Activated T-helper 1 cell treated with anti-CD3 and anti-CD28 coated beads, Interleukin-12 subunit alpha, Interleukin-12 subunit beta, Interleukin-2, Interleukin-4 antibody, amounts not matched to agents 30 ng/mL and 10 ng/mL and 1 ng/mL, durations not matched to agents 14 hours and 24 hours and 36 hours (primary cell): Measurements from ENCODE around the gene TMEM178B. TPM values are rescaled to one million over a fixed set of nuclear protein-coding genes. Genes with fewer than 3 reads are reported as not detected.

Experiments used
- DNase-seq: peaks from one replicate; pipeline ENCODE4 v3.0.0; 2021; ENCODE audit warnings: low spot score
- H3K27ac Mint-ChIP-seq: one replicate; pipeline ENCODE4 v1.8.0; 2021; ENCODE audit warnings: mild to moderate bottlenecking, mixed read lengths
- H3K27me3 Mint-ChIP-seq: one replicate; pipeline ENCODE4 v1.8.0; 2022; ENCODE audit warnings: mild to moderate bottlenecking, moderate library complexity, mixed read lengths; ENCODE audit not compliant: insufficient read depth
- H3K36me3 Mint-ChIP-seq: one replicate; pipeline ENCODE4 v1.8.0; 2021; ENCODE audit warnings: low read depth, mixed read lengths
- H3K4me1 Mint-ChIP-seq: one replicate; pipeline ENCODE4 v1.8.0; 2021; ENCODE audit warnings: low read depth, mixed read lengths
- H3K4me3 Mint-ChIP-seq: one replicate; pipeline ENCODE4 v1.8.0; 2021; ENCODE audit warnings: mild to moderate bottlenecking, moderate library complexity, mixed read lengths
- H3K9me3 Mint-ChIP-seq: one replicate; pipeline ENCODE4 v1.8.0; 2021; ENCODE audit warnings: mixed read lengths
- intact Hi-C: fragments of 100-400 bp; cut with micrococcal nuclease; formaldehyde crosslinking; loops from one replicate; pipeline ENCODE4 v1.15.1; 2024
- total RNA-seq: library from RNA; stranded (reverse); gene quantifications from 2 replicates; pipeline ENCODE4 v1.2.3, GENCODE V29; 2022

Gene TMEM178B
- total RNA-seq, 1 donor from 2014 or later = 2.5 TPM

- intact Hi-C loops = no loop called here
- Mint-ChIP-seq H3K4me3 (no peak overlapping the region), H3K36me3 (no peaks in the 10 kb centered on the region), H3K27me3 (peaks cover 14% of the 10 kb centered on the region), H3K4me1 (no peaks in the 10 kb centered on the region), H3K9me3 (no peaks in the 10 kb centered on the region), H3K27ac (no peak overlapping the region)
- DNase-seq = no peak
These were observed 129.7 kb downstream of the TMEM178B start for GRCh38 chr7:141203586-141203985.

- H3K4me1 Mint-ChIP-seq = no peaks in the 10 kb centered on the region
- no peaks in the 10 kb centered on the region for H3K9me3 Mint-ChIP-seq
- no peak for DNase-seq
- no peak overlapping the region for H3K4me3 Mint-ChIP-seq
- no peaks in the 10 kb centered on the region for H3K36me3 Mint-ChIP-seq
- peaks cover 8% of the 10 kb centered on the region for H3K27me3 Mint-ChIP-seq
- no peak overlapping the region for H3K27ac Mint-ChIP-seq
- intact Hi-C loops = no loop called here
These were observed 133.8 kb downstream of the TMEM178B start for GRCh38 chr7:141207661-141208060.

- Mint-ChIP-seq H3K36me3 (no peaks in the 10 kb centered on the region), H3K27me3 (peaks cover 8% of the 10 kb centered on the region), H3K9me3 (no peaks in the 10 kb centered on the region), H3K4me3 (no peak overlapping the region), H3K4me1 (no peaks in the 10 kb centered on the region), H3K27ac (no peak overlapping the region)
- intact Hi-C loops = no loop called here
- no peak for DNase-seq
These were observed 134.7 kb downstream of the TMEM178B start for GRCh38 chr7:141208539-141208938.

GRCh38 chr7:141209454-141209853 is 135.6 kb downstream of the TMEM178B start:
- no peaks in the 10 kb centered on the region for H3K9me3 Mint-ChIP-seq
- intact Hi-C loops = no loop called here

GRCh38 chr7:141210862-141211261 is 137.0 kb downstream of the TMEM178B start:
- Mint-ChIP-seq H3K4me1 (no peaks in the 10 kb centered on the region), H3K4me3 (no peak overlapping the region), H3K27ac (no peak overlapping the region), H3K9me3 (no peaks in the 10 kb centered on the region), H3K36me3 (no peaks in the 10 kb centered on the region), H3K27me3 (peaks cover 4% of the 10 kb centered on the region)
- intact Hi-C loops = no loop called here
- DNase-seq = no peak

More at GRCh38 chr7:141209454-141209853, 135.6 kb downstream of the TMEM178B start:
- no peak for DNase-seq
- Mint-ChIP-seq H3K4me3 (no peak overlapping the region), H3K4me1 (no peaks in the 10 kb centered on the region), H3K36me3 (no peaks in the 10 kb centered on the region), H3K27me3 (peaks cover 9% of the 10 kb centered on the region), H3K27ac (no peak overlapping the region)

GRCh38 chr7:141213226-141213625 is 139.4 kb downstream of the TMEM178B start:
- peaks cover 4% of the 10 kb centered on the region for H3K27me3 Mint-ChIP-seq
- no peak overlapping the region for H3K27ac Mint-ChIP-seq
- no peak for DNase-seq
- H3K4me3 Mint-ChIP-seq = no peak overlapping the region
- H3K36me3 Mint-ChIP-seq = no peaks in the 10 kb centered on the region
- H3K4me1 Mint-ChIP-seq = no peaks in the 10 kb centered on the region
- intact Hi-C loops = no loop called here
- no peaks in the 10 kb centered on the region for H3K9me3 Mint-ChIP-seq

- intact Hi-C loops = no loop called here
- Mint-ChIP-seq H3K4me3 (no peak overlapping the region), H3K9me3 (no peaks in the 10 kb centered on the region), H3K27me3 (peaks cover 6% of the 10 kb centered on the region), H3K27ac (no peak overlapping the region), H3K4me1 (no peaks in the 10 kb centered on the region), H3K36me3 (no peaks in the 10 kb centered on the region)
- no peak for DNase-seq
These were observed 144.1 kb downstream of the TMEM178B start for GRCh38 chr7:141217938-141218337.

- DNase-seq = no peak
- no peaks in the 10 kb centered on the region for H3K9me3 Mint-ChIP-seq
- no peak overlapping the region for H3K27ac Mint-ChIP-seq
- H3K27me3 Mint-ChIP-seq = peaks cover 2% of the 10 kb centered on the region
- no peaks in the 10 kb centered on the region for H3K4me1 Mint-ChIP-seq
- intact Hi-C loops = no loop called here
- no peaks in the 10 kb centered on the region for H3K36me3 Mint-ChIP-seq
- no peak overlapping the region for H3K4me3 Mint-ChIP-seq
These were observed 145.1 kb downstream of the TMEM178B start for GRCh38 chr7:141218941-141219340.

- no peaks in the 10 kb centered on the region for H3K9me3 Mint-ChIP-seq
- H3K4me3 Mint-ChIP-seq = no peak overlapping the region
- intact Hi-C loops = no loop called here
- DNase-seq = no peak
- peaks cover 2% of the 10 kb centered on the region for H3K27me3 Mint-ChIP-seq
- H3K4me1 Mint-ChIP-seq = no peaks in the 10 kb centered on the region
- H3K36me3 Mint-ChIP-seq = no peaks in the 10 kb centered on the region
- no peak overlapping the region for H3K27ac Mint-ChIP-seq
These were observed 146.5 kb downstream of the TMEM178B start for GRCh38 chr7:141220263-141220880.

GRCh38 chr7:141221007-141221612 is 147.2 kb downstream of the TMEM178B start:
- H3K4me3 Mint-ChIP-seq = no peak overlapping the region
- DNase-seq = no peak
- no peaks in the 10 kb centered on the region for H3K36me3 Mint-ChIP-seq
- no peak overlapping the region for H3K27ac Mint-ChIP-seq
- no peaks in the 10 kb centered on the region for H3K4me1 Mint-ChIP-seq
- no peaks in the 10 kb centered on the region for H3K9me3 Mint-ChIP-seq
- peaks cover 2% of the 10 kb centered on the region for H3K27me3 Mint-ChIP-seq
- intact Hi-C loops = no loop called here

- no peaks in the 10 kb centered on the region for H3K9me3 Mint-ChIP-seq
- DNase-seq = no peak
- intact Hi-C loops = no loop called here
- H3K27ac Mint-ChIP-seq = no peak overlapping the region
- H3K4me1 Mint-ChIP-seq = no peaks in the 10 kb centered on the region
- H3K4me3 Mint-ChIP-seq = no peak overlapping the region
- peaks cover 4% of the 10 kb centered on the region for H3K27me3 Mint-ChIP-seq
- H3K36me3 Mint-ChIP-seq = no peaks in the 10 kb centered on the region
These were observed 152.2 kb downstream of the TMEM178B start for GRCh38 chr7:141225916-141226618.

- Mint-ChIP-seq H3K9me3 (no peaks in the 10 kb centered on the region), H3K36me3 (no peaks in the 10 kb centered on the region), H3K27ac (no peak overlapping the region), H3K4me1 (no peaks in the 10 kb centered on the region), H3K4me3 (no peak overlapping the region), H3K27me3 (peaks cover 3% of the 10 kb centered on the region)
- no peak for DNase-seq
- intact Hi-C loops = no loop called here
These were observed 153.6 kb downstream of the TMEM178B start for GRCh38 chr7:141227454-141227853.

GRCh38 chr7:141228482-141228881 is 154.6 kb downstream of the TMEM178B start:
- no peaks in the 10 kb centered on the region for H3K4me1 Mint-ChIP-seq
- intact Hi-C loops = no loop called here
- H3K9me3 Mint-ChIP-seq = no peaks in the 10 kb centered on the region
- no peak overlapping the region for H3K27ac Mint-ChIP-seq
- no peak overlapping the region for H3K4me3 Mint-ChIP-seq
- H3K36me3 Mint-ChIP-seq = no peaks in the 10 kb centered on the region
- DNase-seq = no peak
- H3K27me3 Mint-ChIP-seq = peaks cover 4% of the 10 kb centered on the region
